ES-I3 (cell line): ENCODE results near the gene GJB2.

Experiments
- H3K36me3 ChIP-seq: 2 replicates; pipeline ENCODE4 v1.6.1; 2013; ENCODE audit warnings: mild to moderate bottlenecking, low read length, control low read depth, moderate library complexity; ENCODE audit not compliant: insufficient read depth
- H3K4me1 ChIP-seq: 2 replicates; pipeline ENCODE4 v1.6.1; 2013; ENCODE audit warnings: mild to moderate bottlenecking, control low read depth, low read length; ENCODE audit not compliant: insufficient read depth
- H3K9ac ChIP-seq: 2 replicates; pipeline ENCODE4 v1.6.1; 2013; ENCODE audit warnings: low read depth, mild to moderate bottlenecking, low read length, moderate library complexity
- H3K9me3 ChIP-seq: 2 replicates; pipeline ENCODE4 v1.6.1; 2013; ENCODE audit warnings: mild to moderate bottlenecking, low read length, moderate library complexity; ENCODE audit not compliant: control insufficient read depth, insufficient read depth

GJB2 gene

DNA sequence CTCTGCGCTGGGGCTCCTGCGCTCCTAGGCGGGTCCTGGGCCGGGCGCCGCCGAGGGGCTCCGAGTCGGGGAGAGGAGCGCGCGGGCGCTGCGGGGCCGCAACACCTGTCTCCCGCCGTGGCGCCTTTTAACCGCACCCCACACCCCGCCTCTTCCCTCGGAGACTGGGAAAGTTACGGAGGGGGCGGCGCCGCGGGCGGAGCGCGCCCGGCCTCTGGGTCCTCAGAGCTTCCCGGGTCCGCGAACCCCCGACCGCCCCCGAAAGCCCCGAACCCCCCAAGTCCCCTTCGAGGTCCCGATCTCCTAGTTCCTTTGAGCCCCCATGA is at the start of gene GJB2:
Gene GJB2 (minus strand): TSS at position 103 of the 326 bp plus-strand sequence. CDS start 3,357 bp downstream, outside the sequence.
- H3K9ac ChIP-seq = peak within 1 kb of the TSS; percentile 55
- H3K4me1 ChIP-seq = peaks cover 5% of the 10 kb centered on the region; the same call in 1 of the 2 replicates
- H3K36me3 ChIP-seq = no peaks in the 10 kb centered on the region
- H3K9me3 ChIP-seq = no peaks in the 10 kb centered on the region; the same call in 1 of the 2 replicates

GRCh38 chr13:20241593-20241992 is 48.9 kb upstream of the GJB2 start:
- H3K9ac ChIP-seq = no peak overlapping the region
- no peaks in the 10 kb centered on the region for H3K4me1 ChIP-seq
- H3K36me3 ChIP-seq = no peaks in the 10 kb centered on the region
- H3K9me3 ChIP-seq = no peaks in the 10 kb centered on the region

GRCh38 chr13:20239748-20240147 is 47.0 kb upstream of the GJB2 start:
- Histone ChIP-seq H3K9ac (no peak overlapping the region), H3K36me3 (no peaks in the 10 kb centered on the region), H3K4me1 (no peaks in the 10 kb centered on the region), H3K9me3 (no peaks in the 10 kb centered on the region)

- H3K9ac ChIP-seq = peak overlapping the region; percentile 53; the same call in 1 of the 2 replicates
- no peaks in the 10 kb centered on the region; the same call in 1 of the 2 replicates for H3K9me3 ChIP-seq
- no peaks in the 10 kb centered on the region for H3K36me3 ChIP-seq
- H3K4me1 ChIP-seq = no peaks in the 10 kb centered on the region
Observed at GRCh38 chr13:20232556-20233277, 40.0 kb upstream of the GJB2 start.

DNA sequence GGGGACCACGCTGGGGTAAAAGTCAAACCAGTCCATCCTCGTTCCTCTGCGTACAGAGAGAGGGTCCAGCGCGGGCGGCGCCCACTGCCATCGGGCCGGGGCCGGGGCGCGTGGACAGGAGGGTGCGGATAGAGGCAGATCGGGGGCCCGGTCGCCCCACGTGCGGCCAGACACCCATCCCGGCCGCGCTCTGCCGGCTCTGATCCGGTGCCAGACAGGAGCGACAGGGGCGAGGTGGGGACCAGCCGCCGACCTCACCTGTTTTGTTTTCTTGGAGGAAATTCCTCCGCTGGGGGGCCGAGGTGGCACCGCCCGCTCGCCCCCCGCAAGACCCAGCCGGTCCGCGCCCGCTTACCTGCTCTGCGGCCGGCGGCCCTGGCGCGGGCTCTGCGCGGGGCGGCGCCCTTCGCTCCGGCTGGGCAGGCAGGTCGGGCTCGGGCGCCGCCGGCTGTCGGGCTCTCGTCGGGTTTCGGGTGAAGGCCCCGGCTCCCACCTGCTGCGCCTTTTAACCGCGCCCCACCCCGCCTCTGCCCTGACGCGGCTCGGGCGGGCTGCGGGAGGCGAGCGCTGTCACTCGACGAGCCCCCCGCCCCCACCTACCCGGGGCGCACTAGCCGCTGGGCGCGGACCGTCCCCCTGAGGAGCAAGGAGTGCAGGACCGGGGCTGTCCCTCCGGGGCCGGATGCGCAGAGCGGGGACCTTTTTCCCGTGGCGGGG is 39.3 kb upstream of the GJB2 start, which contains the start of gene GJB6:
Gene GJB6 (minus strand): TSS at position 481 of the 717 bp plus-strand sequence. CDS start 8,839 bp downstream, outside the sequence.
- Histone ChIP-seq H3K4me1 (no peaks in the 10 kb centered on the region), H3K9ac (peak within 1 kb of the TSS; percentile 53; the same call in 1 of the 2 replicates), H3K36me3 (no peaks in the 10 kb centered on the region), H3K9me3 (no peaks in the 10 kb centered on the region; the same call in 1 of the 2 replicates)

GRCh38 chr13:20230913-20231838 is 38.4 kb upstream of the GJB2 start:
- Histone ChIP-seq H3K9me3 (no peaks in the 10 kb centered on the region; the same call in 1 of the 2 replicates), H3K9ac (peak overlapping the region; percentile 53; the same call in 1 of the 2 replicates), H3K4me1 (no peaks in the 10 kb centered on the region), H3K36me3 (no peaks in the 10 kb centered on the region)

DNA sequence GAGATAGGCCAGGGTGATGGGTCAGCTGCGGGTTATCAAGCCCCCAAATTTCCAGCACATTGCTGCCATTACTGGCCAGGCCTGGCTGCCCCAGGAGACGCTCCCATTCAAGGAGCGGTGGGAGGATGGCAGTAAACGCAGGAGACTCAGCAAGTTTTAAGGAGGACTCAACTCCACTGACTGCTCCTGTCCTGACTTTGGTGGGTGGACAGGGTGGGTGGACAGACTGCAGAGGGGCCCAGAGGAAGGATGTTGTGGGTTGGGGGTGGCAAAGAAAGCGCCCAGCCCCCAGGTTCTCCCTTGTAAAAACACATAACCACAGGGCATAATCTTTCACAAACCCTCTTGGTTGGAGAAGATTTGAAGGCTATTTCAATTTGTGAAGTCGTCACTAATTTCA is 35.0 kb upstream of the GJB2 start:
- no peak overlapping the region for H3K9ac ChIP-seq
- no peaks in the 10 kb centered on the region; the same call in 1 of the 2 replicates for H3K9me3 ChIP-seq
- H3K4me1 ChIP-seq = no peaks in the 10 kb centered on the region
- H3K36me3 ChIP-seq = no peaks in the 10 kb centered on the region

GRCh38 chr13:20227288-20227687 is 34.5 kb upstream of the GJB2 start:
- H3K36me3 ChIP-seq = no peaks in the 10 kb centered on the region
- no peaks in the 10 kb centered on the region for H3K4me1 ChIP-seq
- H3K9me3 ChIP-seq = no peaks in the 10 kb centered on the region; the same call in 1 of the 2 replicates
- no peak overlapping the region for H3K9ac ChIP-seq

DNA sequence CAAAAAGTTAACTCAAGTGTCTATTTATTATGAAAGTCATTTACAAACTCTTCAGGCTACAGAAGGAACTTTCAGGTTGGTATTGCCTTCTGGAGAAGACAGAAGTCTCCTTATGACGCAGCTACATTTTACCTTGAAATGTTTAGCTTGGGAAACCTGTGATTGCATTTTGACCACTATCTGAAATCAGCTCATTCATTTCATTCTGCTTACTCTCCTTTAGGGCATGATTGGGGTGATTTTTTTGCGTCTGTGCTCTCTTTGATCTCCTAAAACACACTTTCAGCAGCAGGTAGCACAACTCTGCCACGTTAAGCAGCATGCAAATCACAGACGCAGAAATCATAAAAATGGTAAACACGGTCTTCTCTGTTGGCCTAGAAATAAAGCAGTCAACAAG is 29.8 kb upstream of the GJB2 start:
- H3K36me3 ChIP-seq = no peaks in the 10 kb centered on the region
- no peak overlapping the region for H3K9ac ChIP-seq
- no peaks in the 10 kb centered on the region for H3K9me3 ChIP-seq
- H3K4me1 ChIP-seq = no peaks in the 10 kb centered on the region

- Histone ChIP-seq H3K9ac (no peak overlapping the region), H3K9me3 (no peaks in the 10 kb centered on the region), H3K4me1 (no peaks in the 10 kb centered on the region), H3K36me3 (no peaks in the 10 kb centered on the region)
Observed at GRCh38 chr13:20221772-20222171, 29.0 kb upstream of the GJB2 start.

GRCh38 chr13:20219577-20219976 is 26.8 kb upstream of the GJB2 start:
- no peaks in the 10 kb centered on the region for H3K9me3 ChIP-seq
- H3K36me3 ChIP-seq = no peaks in the 10 kb centered on the region
- H3K4me1 ChIP-seq = no peaks in the 10 kb centered on the region
- no peak overlapping the region for H3K9ac ChIP-seq

- no peaks in the 10 kb centered on the region for H3K9me3 ChIP-seq
- H3K36me3 ChIP-seq = no peaks in the 10 kb centered on the region
- H3K4me1 ChIP-seq = no peaks in the 10 kb centered on the region
- H3K9ac ChIP-seq = no peak overlapping the region
Observed at GRCh38 chr13:20217168-20217567, 24.4 kb upstream of the GJB2 start.

DNA sequence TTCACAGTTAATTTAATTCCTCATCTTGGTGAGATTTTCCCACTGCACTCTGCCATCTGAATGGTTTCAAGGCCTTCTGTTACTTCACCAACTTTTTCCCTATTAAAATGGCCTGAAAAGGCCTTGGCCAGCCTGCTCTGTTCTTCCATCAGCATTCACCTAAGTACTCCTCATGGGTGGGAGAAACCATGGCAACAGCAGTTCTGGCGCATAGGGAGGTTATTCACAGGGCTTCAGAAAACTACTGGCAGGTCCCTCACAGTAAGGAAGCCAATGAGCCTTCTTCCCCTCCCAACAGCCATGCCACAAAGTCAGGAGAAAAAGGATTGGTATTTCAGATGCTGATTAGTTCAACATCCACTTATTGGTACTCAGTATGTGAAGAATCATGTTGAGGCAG is 17.2 kb upstream of the GJB2 start:
- Histone ChIP-seq H3K4me1 (no peaks in the 10 kb centered on the region), H3K9me3 (no peaks in the 10 kb centered on the region), H3K36me3 (no peaks in the 10 kb centered on the region), H3K9ac (no peak overlapping the region)

DNA sequence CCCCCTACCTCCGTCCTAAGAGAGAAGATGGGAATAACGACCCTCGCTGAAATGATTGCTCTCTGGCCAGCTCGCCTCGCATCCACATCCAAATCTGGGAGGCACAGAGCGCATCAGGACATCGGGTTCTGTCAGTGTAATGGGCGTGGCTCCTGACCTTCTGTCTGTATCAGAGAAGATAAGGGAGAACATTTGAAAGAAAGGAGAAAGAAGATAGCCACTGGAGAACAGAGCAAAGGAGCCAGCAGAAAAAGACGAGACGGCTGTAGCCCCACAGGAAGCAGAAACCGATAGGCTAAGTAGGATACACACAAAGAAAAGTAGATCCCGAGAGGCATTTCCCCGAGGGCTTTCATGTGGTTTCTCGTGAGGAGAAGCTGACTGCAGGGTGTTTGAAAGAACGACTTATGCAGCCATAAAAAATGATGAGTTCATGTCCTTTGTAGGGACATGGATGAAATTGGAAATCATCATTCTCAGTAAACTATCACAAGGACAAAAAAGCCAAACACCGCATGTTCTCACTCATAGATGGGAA is 14.0 kb upstream of the GJB2 start:
- Histone ChIP-seq H3K4me1 (no peaks in the 10 kb centered on the region), H3K36me3 (no peaks in the 10 kb centered on the region), H3K9me3 (no peaks in the 10 kb centered on the region; the same call in 1 of the 2 replicates), H3K9ac (no peak overlapping the region)
